AG04449 (cell line): Measurements from ENCODE around the gene CPA2.
"Not testable (repeated sequence)": the region's sequence is repeated elsewhere in the genome, so short reads cannot be mapped to it uniquely, and the experiment has no call there.

Experiments used
- CTCF ChIA-PET: fragments of 350-600 bp; formaldehyde crosslinking; extraction: SDS; loops from one replicate; lab custom pipeline; 2021; ENCODE audit warnings: antibody characterized with exemption; lab: Yijun Ruan, JAX
- POLR2A ChIA-PET: fragments of 400-600, 350-600 bp; formaldehyde crosslinking; extraction: SDS; loops from one replicate; lab custom pipeline; 2020; ENCODE audit warnings: antibody characterized with exemption, inconsistent platforms; lab: Yijun Ruan, JAX
- DNase-seq: peaks from one replicate; pipeline ENCODE4 v3.0.0-alpha.2; 2010; ENCODE audit warnings: low read depth, low spot score
- H3K4me3 ChIP-seq: 2 replicates; pipeline ENCODE4 v1.5.1; 2011; ENCODE audit warnings: low read depth, mild to moderate bottlenecking, control low read depth, low read length
- CTCF ChIP-seq: IDR thresholded peaks from one replicate; pipeline ENCODE4 v1.5.1; 2011; ENCODE audit warnings: mild to moderate bottlenecking, moderate library complexity, low read length, control low read depth, inconsistent platforms; ENCODE audit not compliant: insufficient read depth; ENCODE audit errors: missing control alignments

The CPA2 gene

GRCh38 chr7:130309986-130310385, 43.3 kb downstream of the CPA2 start:
- ChIA-PET CTCF (interaction anchor here (0.6 to 1.5 kb wide), 3 partner anchors 12 to 27 kb away, joined by 3 to 5 read pairs (median 5); no protein-coding TSS in a partner anchor), POLR2A (no interaction called here)
- no peak overlapping the region for H3K4me3 ChIP-seq
- no peak for DNase-seq
- TF ChIP-seq CTCF: no peak

GRCh38 chr7:130314305-130314704, 47.6 kb downstream of the CPA2 start:
- no peak for DNase-seq
- ChIA-PET POLR2A (no interaction called here), CTCF (no interaction called here)
- no peak overlapping the region for H3K4me3 ChIP-seq
- no peak for TF ChIP-seq CTCF

DNA sequence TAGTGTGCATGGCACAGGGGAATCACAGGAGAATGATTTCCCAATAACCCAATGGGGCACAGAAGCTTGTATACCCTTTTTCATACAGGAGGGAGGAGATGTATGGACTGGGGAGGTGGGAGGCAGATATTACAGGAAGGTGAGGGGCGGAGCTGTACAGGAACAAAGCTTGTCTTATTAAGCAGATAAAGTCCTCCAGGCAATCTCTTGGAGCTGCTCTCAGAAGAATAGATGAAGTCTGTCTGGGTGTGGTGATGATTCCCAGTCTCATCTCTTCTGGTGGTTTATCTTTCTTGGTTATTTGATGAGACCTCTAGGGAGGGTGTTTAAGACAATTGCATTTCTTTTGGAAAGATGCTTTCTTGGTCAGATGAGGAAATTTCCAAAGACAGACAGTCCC, 52.9 kb downstream of the CPA2 start:
- POLR2A ChIA-PET: no interaction called here
- no peak overlapping the region for H3K4me3 ChIP-seq
- TF ChIP-seq CTCF: no peak
- no peak for DNase-seq
- CTCF ChIA-PET: interaction anchor here (0.8 to 1.2 kb wide), 2 partner anchors 26 kb away, joined by 3 read pairs; partner anchors contain the start of gene CPA4

- CTCF ChIA-PET: interaction anchor here (1.0 to 1.6 kb wide), 2 partner anchors 12 to 26 kb away, joined by 3 to 5 read pairs; no protein-coding TSS in a partner anchor
- H3K4me3 ChIP-seq, DNase-seq: not testable (repeated sequence)
- POLR2A ChIA-PET: interaction anchor here (1.3 kb wide), 1 partner anchor 29 kb away, joined by 3 read pairs; no protein-coding TSS in a partner anchor
These were observed 55.0 kb downstream of the CPA2 start for GRCh38 chr7:130321542-130322229.

GRCh38 chr7:130322615-130323014, 56.0 kb downstream of the CPA2 start:
- no peak overlapping the region for H3K4me3 ChIP-seq
- DNase-seq: no peak
- TF ChIP-seq CTCF: no peak
- ChIA-PET POLR2A (no interaction called here), CTCF (interaction anchor here (1.0 to 1.6 kb wide), 2 partner anchors 13 to 27 kb away, joined by 3 to 5 read pairs; no protein-coding TSS in a partner anchor)

DNA sequence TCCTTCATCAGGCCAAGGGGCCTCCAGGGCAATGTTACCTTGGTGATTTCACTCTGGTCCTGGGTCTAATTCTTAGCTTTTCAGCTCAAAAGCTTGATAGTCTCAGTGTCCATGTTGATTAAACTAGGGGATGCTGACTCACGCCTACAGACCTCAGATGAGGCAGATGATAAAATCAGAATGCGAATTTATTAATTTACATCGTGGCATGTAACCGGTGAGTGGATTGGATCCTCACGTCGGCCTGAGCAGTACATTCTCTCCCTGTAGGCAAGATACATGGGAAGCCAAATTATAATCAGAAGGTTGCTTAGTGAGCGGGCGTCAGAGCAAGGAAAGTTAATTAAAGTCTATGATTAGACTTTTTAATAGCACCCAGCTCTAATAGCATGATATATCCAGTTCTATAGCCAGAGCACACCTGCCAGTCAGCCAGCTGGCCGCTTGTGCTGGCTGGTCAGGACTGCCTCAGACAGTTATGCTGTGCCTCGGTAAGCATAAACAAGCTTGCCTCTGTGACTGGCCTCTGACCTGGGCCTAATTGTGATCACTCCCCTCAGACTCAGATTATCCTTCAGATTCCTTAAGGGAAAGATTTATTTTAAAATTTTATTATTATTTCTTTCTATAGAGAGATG, 57.8 kb downstream of the CPA2 start:
- no peak for DNase-seq
- ChIA-PET POLR2A (no interaction called here), CTCF (no interaction called here)
- H3K4me3 ChIP-seq: no peak overlapping the region
- TF ChIP-seq CTCF: no peak

DNA sequence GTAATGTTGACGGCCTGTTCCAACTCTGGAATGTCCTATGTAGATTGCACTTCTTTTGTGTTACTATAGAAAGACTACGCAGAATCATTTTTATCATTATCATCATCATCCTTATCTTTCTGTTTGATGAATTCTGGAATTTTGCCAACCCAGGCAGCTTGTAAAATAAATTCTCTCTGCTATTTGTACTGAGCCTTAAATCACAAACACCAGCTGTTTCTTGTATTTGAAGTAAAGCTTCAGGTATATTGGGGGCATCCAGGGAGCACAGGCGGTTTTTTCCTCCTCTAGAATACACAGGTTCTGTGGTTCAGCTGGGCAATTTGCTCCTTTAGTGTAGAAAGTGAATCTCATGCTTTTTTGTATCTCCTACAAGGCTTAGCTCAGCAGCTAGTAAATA, 63.0 kb downstream of the CPA2 start:
- no peak overlapping the region for H3K4me3 ChIP-seq
- ChIA-PET POLR2A (no interaction called here), CTCF (no interaction called here)
- no peak for DNase-seq
- TF ChIP-seq CTCF: no peak
